HG03558 (cell line): Measurements from ENCODE around the gene FUBP3.
"Not testable (repeated sequence)": the region's sequence is repeated elsewhere in the genome, so short reads cannot be mapped to it uniquely, and the experiment has no call there.

ENCODE experiments used
- ATAC-seq: cut with Tn5 transposase; IDR thresholded peaks from one replicate; pipeline ENCODE4 v1.9.1; 2021; ENCODE audit warnings: moderate number of reproducible peaks; ENCODE audit not compliant: unreplicated experiment; ENCODE audit errors: extremely low read depth

FUBP3 gene

DNA sequence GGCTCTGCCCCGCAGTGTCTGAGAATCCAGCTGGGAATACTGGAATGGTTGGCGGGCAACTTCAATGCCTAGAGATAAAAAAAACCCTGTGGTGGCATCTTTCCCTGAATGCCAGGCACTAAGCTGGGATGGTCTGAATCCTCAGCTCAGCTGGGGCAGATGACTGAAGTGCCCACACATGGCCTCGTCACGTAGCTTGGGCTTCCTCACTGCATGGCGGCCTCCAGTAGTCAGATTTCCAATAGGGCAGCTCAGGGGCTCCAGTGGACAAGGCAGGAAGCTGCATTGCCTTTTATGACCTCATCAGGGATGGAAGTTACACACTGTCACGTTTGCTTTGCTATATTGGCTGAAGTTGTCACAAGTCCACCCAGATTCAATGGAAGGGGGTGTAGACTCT is 24.3 kb upstream of the FUBP3 start:
- no peak for ATAC-seq

DNA sequence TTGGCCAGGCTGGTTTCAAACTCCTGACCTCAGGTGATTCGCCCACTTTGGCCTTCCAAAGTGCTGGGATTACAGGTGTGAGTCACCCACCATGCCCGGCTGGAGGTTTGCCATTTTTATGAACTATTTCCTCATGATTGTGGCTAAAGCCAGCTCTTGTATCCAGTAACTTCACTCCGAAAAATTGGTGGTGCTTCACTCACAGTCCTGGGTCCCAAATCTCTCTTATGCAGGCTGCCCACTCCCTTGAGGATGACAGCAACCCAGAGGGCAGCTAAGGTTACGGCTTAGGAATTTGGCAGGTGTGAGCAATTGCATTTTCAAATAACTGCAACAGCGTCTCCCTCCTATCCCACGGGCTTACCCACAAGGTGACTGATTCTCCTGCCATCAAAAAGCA is 23.4 kb upstream of the FUBP3 start:
- no peak for ATAC-seq

DNA sequence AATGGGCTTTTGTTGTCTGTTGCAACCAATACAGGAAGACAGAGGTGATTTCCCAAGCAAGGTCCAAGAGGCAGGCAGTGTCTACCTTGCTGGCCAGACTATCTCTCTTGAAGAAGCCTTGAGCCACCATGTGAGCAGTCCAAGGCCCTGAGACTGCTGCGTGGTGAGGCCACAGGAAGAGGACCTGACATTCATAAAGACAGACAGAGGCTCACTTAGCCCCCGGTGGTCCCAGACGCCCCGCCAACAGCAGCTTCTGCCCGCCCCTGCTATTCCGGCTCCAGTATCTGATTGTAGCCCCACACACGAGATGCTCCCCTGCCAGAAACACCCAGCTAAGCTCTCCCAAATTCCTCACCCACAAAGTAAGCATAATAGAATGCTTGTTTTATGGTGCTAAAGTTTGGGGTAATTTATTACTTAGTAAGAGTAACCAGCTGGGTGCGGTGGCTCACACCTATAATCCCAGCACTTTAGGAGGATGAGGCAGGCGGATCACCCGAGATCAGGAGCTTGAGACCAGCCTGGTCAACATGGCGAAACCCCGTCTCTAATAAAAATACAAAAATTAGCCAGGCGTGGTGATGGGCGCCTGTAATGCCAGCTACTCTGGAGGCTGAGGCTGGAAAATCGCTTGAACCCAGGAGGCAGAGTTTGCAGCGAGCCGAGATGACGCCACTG is 22.8 kb upstream of the FUBP3 start:
- no peak for ATAC-seq

DNA sequence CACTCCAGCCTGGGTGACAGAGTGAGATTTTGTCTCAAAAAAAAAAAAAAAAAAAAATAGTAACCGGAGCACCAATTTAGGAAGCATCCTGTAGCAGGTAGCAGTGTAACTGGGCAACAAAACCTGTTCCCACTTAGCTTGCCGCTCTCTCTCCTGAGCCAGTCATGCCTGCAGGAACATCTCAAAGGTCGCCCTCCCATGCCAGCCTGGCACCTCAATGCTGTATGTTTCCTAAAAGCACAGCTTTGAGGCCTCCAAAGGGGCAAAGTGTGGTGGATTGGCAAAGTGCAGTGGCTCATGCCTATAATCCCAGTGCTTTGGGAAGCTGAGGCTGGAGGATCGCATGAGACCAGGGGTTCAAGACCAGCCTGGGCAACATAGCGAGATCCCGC is 22.3 kb upstream of the FUBP3 start:
- ATAC-seq: no peak

DNA sequence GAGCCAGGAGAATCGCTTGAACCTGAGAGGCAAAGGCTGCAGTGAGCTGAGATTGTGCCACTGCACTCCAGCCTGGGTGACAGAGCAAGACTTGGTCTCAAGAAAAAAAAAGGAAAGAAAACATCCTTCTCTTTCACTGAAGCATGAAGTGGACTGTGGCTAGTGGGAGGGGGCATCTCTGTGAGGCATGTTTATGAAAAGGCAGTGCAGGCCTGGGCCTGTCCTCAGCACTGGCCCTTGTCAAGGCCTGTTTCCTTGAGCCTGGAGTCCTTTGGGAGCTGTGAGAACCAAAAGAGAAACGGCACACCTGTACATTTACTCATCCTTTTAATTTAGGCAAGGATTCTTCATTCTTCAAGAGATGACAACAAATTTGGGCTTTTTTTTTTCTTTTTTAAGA is 18.3 kb upstream of the FUBP3 start:
- no peak for ATAC-seq

DNA sequence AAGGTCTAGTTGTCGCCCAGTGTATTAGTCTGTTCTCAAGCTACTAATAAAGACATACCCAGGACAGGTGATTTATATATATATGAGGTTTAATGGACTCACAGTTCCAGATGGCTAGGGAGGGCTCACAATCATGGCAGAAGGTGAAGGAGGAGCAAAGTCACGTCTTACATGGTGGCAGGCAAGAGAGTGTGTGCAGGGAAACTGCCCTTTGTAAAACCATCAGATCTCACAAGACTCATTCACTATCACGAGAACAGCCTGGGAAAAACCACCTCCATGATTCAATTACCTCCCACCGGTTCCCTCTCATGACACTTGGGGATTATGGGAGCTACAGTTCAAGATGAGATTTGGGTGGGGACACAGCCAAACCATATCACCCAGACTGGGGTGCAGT is 16.9 kb upstream of the FUBP3 start:
- ATAC-seq: not testable (repeated sequence)

DNA sequence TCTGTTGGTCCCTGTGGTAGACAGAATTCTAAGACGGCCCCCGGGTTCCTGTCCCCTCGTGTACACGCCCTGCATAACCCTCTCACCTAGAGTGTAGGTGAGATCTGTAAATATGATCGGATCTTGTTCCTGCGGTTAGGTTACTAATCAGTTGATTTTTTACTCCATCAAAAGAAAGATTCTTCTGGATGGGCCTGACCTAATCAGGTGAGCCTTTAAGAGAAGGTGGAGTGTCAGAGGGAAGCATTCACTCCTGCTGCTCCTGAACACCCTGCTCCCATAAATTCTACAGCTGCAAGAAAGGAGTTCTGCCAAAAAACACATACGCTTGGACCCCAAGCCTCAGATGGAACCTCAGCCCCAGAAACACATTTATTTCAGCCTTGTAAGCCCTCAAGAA is 15.6 kb upstream of the FUBP3 start:
- ATAC-seq: no peak

DNA sequence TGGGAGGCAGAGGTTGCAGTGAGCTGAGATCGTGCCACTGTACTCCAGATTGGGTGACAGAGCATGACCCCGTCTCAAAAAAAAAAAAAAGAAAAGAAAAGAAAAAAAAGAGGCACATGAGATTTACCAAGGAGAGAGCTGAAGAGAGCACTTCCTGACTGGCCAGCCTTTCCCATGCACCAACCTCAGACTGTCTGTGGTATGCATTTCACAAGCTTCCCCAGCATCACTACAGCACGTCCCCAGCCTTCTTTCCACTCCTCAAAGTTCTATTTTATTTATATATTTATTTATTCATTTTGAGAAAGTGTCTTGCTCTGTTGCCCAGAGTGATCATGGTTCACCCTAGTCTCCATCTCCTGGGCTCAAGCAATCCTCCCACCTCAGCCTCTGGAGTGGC is 13.6 kb upstream of the FUBP3 start:
- ATAC-seq: no peak

DNA sequence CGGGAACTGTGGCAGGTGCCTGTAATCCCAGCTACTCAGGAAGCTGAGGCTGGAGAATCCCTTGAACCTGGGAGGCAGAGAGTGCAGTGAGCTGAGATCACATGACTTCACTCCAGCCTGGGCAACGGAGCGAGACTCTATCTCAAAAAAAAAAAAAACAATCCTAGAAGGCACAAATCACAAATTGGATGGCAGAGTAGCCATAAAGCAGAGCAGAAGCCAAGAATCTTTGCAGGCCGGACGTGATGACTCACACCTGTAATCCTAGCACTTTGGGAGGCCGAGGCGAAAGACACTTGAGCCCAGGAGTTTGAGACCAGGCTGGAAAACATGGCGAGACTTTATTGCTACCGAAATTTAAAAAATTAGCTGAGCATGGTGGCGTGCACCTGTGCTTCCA is 9.2 kb upstream of the FUBP3 start:
- ATAC-seq: no peak

DNA sequence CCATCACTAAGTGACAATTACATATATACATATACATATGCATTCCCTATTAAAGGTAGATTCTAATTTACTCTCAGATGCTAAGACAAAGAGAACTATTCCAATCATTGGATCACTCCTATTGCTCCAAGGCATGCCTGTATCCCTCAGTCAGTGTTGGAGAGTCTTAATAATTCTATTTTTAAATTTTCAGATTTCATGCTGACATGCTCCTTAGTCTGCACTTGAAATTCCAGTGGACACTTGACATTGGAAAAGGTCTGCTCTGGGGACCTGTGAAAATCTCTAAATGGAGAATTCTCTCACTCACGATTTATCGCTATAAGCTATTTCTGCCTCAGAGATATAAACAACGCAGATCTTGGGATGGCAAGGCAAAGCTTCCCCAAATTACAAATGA is 3.9 kb upstream of the FUBP3 start:
- no peak for ATAC-seq

DNA sequence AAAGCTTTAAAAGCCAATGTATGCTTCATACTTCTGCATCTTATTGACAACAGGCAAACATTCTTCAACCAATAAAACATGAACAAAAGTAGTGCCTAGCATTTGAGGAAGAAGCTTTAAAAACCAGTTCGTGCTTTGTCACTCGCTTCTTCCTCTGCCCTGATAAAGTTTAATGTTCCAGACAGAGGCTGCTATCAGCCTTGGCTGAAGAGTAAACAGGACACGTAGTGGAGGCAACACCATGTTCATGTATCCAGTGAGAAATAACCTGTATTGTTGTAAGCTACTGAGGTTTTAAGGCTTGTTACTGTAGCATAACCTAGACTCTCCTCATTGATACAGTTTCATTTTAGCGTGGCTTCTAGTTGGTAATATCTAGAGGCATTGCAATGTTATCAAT is 3.2 kb upstream of the FUBP3 start:
- no peak for ATAC-seq

DNA sequence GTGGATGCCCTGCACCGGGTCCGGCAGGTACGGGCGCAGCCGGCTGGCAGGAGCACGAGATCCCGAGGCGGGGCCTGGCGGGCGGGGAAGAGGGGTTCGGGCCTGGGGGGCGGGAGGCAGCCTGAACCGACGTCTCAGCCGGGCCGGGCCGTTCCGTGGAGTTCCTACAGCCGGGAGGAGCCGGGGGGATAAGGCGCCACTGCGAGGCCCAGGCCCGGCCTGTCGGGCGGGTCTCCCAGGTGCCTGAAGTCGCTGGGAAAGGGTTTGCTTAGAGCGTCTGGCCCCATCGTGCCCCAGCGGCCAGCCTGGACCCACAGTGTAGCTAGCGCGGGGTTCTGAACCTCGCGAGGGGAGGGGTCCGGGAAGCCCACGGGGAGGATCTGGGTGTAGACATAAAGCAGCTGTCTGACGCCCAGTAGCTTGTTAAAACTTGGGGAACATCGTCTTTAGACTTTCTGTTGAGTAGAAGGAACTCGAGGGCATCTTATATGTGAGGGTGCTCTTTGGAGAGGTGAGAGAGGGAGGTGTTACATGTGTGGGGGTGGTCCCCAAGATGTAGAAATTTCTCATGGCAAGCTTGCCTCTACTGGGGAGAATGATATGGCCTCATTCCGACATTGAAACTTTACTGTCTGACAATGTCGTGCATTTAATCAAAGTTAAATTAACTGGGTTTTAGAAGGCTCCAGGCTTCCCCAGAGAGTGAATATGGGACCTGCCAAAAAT is 524 bp downstream of the FUBP3 start:
- no peak for ATAC-seq

DNA sequence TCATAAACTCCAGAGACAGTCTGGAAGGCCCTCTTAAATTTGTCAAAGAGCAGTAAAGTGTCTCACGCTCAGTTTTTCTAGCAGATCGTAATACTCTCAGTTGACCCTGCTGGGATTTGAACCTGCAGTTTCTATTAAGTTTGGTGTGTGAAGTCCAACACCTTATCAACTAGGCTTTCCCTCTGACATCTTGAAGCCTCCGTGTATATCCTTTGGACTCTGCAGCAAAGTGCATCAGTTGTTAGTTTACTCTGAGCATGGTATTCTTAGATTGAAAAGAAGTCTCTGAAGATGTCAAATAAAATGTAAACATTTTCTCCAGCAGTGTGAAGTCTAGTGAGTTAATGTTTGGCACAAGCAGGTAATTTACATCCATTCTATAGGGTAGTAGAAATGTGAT is 2.4 kb downstream of the FUBP3 start:
- no peak for ATAC-seq

DNA sequence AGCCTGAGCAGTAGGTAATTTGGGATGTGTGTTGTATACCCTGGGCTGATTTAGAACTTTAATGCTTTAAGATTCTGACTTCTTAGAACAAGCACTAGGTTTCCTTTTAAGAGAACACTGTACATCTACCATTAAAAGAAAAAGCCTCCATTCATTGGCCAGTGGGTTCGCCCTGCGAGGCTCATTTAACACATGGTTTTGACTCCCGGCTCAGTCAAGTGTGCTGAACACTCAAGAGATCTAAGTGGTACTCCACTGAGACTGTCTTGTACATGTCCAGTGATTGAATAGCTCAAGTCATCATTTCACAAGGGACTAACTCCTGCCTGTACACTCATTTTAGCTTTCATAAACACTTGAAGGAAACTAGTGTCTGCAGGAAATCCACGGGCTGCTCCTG is 3.9 kb downstream of the FUBP3 start:
- ATAC-seq: no peak

DNA sequence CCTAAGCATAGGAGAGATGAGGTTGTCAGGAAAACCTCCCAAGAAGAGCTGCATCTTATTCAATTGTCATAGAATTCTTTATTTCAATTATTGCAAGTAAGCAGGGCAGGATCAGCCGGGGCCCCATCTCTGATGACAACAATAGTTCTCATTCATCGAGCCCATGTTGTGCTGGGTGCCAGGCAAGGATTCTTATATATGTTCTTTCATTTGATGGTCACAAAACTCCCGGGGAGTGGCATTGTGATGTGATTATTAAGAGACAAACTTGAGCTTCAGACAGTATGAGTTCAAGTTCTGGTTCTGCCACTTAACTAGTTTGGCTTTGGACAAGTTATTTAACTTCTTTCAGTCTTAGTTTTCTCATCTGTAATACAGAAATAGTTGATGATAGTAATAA is 8.5 kb downstream of the FUBP3 start:
- ATAC-seq: no peak

DNA sequence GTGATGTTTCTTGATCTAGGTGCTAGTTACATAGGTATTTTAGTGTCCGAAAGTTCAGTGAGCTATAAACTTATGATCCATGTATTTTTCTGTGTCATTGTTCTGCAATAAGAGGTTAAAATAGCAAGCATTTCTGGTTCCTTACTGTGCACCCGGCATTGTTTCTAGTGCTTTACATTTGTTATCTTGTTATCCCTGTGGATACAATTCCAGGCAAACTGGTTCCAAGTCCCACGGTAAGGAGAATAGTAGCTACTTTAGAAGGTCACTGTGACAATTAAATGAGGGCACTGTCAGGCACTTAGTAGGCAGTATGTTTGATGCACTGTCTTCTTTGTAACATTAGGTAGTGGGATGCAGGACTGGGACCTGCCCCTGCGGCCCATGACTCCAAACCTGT is 9.0 kb downstream of the FUBP3 start:
- no peak for ATAC-seq

DNA sequence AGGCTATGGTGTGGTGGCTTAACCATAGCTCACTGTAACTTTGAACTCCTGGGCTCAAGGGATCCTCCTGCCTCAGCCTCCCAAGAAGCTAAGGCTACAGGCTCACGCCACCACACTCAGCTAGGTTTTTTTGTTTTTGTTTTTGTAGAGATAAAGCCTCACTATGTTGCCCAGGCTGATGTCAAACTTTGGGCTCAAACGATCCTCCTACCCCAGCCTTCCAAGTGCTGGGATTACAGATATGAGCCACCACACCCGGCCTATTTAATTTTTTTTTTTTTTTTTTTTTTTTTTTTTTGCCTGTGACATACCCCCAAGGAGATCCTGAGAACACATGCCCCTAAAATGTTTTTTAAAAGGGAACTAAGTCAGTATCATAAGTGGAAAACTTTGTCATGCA is 10.4 kb downstream of the FUBP3 start:
- ATAC-seq: no peak

DNA sequence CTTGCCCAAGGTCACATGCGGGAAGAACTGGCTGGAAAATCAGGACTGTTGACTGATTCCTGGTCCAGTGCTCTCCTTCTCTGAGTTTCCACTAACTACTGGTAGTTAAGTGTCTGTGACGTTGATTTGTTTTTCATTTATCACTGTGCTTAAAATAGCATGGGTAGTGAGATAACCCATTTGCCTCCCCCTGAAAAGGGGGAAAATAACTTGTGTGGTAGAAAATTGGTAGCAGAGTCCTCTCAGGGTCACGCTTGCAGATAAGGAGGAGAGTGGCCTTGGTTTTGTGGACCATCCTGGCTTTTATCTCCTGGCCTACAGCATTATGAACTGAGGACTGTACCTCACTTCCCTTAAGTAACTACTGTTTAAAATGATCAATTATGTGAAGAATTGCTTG is 10.9 kb downstream of the FUBP3 start:
- ATAC-seq: no peak

DNA sequence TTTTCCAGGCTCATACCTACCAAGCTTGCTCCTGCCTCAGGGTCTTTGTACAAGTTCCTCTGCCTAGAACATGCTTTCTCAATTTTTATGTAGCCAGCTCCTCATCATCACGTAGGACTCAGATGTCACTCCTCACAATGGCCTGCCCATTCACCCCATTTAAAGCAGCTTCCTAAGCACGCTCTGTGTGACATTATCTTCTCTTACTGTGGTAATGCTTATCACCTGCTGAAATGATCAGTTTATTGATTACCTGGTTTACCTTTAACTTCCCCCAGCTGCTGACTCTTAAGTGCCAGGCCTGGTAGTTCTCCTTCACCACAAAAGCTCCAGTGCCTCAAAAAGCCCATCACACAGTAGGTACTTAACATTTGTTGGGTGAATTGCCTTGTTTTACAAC is 13.6 kb downstream of the FUBP3 start:
- ATAC-seq: no peak

DNA sequence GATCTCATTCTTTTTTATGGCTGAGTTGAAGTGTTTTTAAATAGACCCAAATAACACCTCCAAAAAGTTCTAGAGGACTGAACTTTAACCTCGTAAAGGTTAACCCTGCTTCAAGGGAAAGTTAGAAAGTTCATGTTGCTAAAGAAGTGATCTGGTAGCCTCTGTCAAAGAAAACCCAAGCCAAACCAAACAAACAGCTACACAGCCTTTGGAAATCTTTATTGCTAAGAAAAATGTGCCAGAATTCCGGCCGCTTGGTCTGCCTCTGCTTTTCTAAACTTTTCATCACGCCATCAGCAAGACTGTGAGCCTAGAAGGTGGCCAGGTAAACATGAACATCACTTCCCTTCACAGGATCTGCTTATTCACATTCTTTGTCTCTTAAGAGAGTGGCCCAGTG is 17.9 kb downstream of the FUBP3 start:
- ATAC-seq: no peak

DNA sequence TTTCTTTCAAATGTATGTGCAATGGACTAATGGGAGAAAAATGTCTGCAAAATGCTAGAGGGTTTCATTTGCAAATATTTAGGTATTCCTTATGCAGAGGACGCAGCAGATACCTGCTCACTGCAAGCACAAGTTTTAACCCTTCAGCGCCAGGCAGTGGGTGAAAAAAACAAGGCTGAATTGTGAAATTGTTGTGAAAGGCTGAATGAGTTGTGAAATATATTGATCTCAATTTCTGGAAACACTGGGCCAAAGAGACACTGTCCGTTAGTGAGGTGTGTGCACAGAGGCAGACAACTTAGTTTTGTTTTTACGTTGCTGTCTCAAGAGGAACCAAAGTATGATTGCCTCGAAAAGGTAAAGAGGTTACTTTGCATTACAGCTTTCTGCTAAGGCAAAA is 18.8 kb downstream of the FUBP3 start:
- no peak for ATAC-seq

DNA sequence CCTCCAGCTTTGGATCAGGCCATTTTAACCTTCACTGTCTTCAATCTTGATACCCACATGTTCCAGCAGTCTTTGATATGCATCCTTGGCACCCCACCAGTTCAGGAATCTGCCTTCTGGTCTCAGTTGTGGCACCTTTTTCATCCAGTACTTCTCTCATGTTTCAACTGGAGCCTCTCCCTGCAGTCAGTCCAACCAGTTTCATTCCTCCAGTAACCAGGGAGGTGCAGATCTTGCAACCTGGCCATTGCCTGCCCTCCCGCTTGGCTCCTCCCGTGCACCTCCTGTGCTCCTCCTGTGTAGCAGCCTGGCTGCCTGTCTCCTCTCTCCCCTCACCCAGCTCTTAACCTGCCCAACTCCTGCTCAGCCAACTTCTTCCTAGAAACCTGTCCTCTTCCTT is 20.2 kb downstream of the FUBP3 start:
- ATAC-seq: no peak
